Activated CD4-positive, alpha-beta T cell treated with anti-CD3 and anti-CD28 coated beads for 48 hours (primary cell): ENCODE results near the gene SERTAD4.

ENCODE experiments used
- DNase-seq: peaks from one replicate; pipeline ENCODE4 v3.0.0-alpha.2; 2020

SERTAD4 gene

GRCh38 chr1:210233495-210234328, 1.1 kb downstream of the SERTAD4 start:
- peak; percentile 47 for DNase-seq

- no peak for DNase-seq
These were observed 1.7 kb downstream of the SERTAD4 start for GRCh38 chr1:210234329-210234757.

GRCh38 chr1:210235363-210236053, 2.9 kb downstream of the SERTAD4 start:
- no peak for DNase-seq

GRCh38 chr1:210236386-210236839, 3.8 kb downstream of the SERTAD4 start:
- DNase-seq = no peak

- no peak for DNase-seq
These were observed 4.3 kb downstream of the SERTAD4 start for GRCh38 chr1:210236840-210237409.

- no peak for DNase-seq
These were observed 4.9 kb downstream of the SERTAD4 start for GRCh38 chr1:210237479-210237878.

GRCh38 chr1:210237981-210238380, 5.4 kb downstream of the SERTAD4 start:
- DNase-seq = no peak

GRCh38 chr1:210239349-210240111, 6.9 kb downstream of the SERTAD4 start:
- DNase-seq = no peak

- no peak for DNase-seq
These were observed 8.5 kb downstream of the SERTAD4 start for GRCh38 chr1:210241121-210241520.

GRCh38 chr1:210244746-210245367, 12.3 kb downstream of the SERTAD4 start:
- no peak for DNase-seq

- DNase-seq = no peak
These were observed 13.9 kb downstream of the SERTAD4 start for GRCh38 chr1:210246447-210246846.

GRCh38 chr1:210248341-210248740, 15.7 kb downstream of the SERTAD4 start:
- no peak for DNase-seq

GRCh38 chr1:210250665-210250997, 18.0 kb downstream of the SERTAD4 start:
- DNase-seq = no peak

GRCh38 chr1:210250998-210251679, 18.5 kb downstream of the SERTAD4 start:
- DNase-seq = peak; percentile 41

GRCh38 chr1:210251680-210252490, 19.3 kb downstream of the SERTAD4 start:
- DNase-seq = no peak

GRCh38 chr1:210252621-210253051, 20.0 kb downstream of the SERTAD4 start:
- no peak for DNase-seq

GRCh38 chr1:210254298-210254697, 21.7 kb downstream of the SERTAD4 start:
- DNase-seq = no peak

GRCh38 chr1:210257698-210258529, 25.3 kb downstream of the SERTAD4 start:
- DNase-seq = no peak

GRCh38 chr1:210259561-210259960, 27.0 kb downstream of the SERTAD4 start:
- no peak for DNase-seq

GRCh38 chr1:210260096-210260495, 27.5 kb downstream of the SERTAD4 start:
- DNase-seq = no peak
